ENCODE data around the gene PBX1.

The PBX1 gene

GRCh38 chr1:164725401-164725800 lies 166.4 kb downstream of the PBX1 start:
- no peak for DNase-seq (ENCODE audit: low read depth)

GRCh38 chr1:164726235-164726634 lies 167.3 kb downstream of the PBX1 start:
- DNase-seq (ENCODE audit: low read depth) = peak; percentile 79

GRCh38 chr1:164728719-164729118 lies 169.7 kb downstream of the PBX1 start:
- no peak for DNase-seq (ENCODE audit: low read depth)

GRCh38 chr1:164731161-164731876 lies 172.3 kb downstream of the PBX1 start:
- no peak for DNase-seq (ENCODE audit: low read depth)

- no peak for DNase-seq (ENCODE audit: low read depth)
Observed at GRCh38 chr1:164733070-164733469, 174.1 kb downstream of the PBX1 start.

GRCh38 chr1:164733734-164734133 lies 174.8 kb downstream of the PBX1 start:
- no peak for DNase-seq (ENCODE audit: low read depth)

- no peak for DNase-seq (ENCODE audit: low read depth)
Observed at GRCh38 chr1:164735315-164736052, 176.5 kb downstream of the PBX1 start.

GRCh38 chr1:164736137-164736536 lies 177.2 kb downstream of the PBX1 start:
- no peak for DNase-seq (ENCODE audit: low read depth)

GRCh38 chr1:164739189-164739588 lies 180.2 kb downstream of the PBX1 start:
- DNase-seq (ENCODE audit: low read depth) = no peak

- no peak for DNase-seq (ENCODE audit: low read depth)
Observed at GRCh38 chr1:164740000-164740526, 181.1 kb downstream of the PBX1 start.

- DNase-seq (ENCODE audit: low read depth) = no peak
Observed at GRCh38 chr1:164742745-164743144, 183.8 kb downstream of the PBX1 start.

- no peak for DNase-seq (ENCODE audit: low read depth)
Observed at GRCh38 chr1:164743976-164744375, 185.0 kb downstream of the PBX1 start.

- DNase-seq (ENCODE audit: low read depth) = no peak
Observed at GRCh38 chr1:164745736-164746135, 186.8 kb downstream of the PBX1 start.

GRCh38 chr1:164746632-164747031 lies 187.6 kb downstream of the PBX1 start:
- DNase-seq (ENCODE audit: low read depth) = no peak

GRCh38 chr1:164748253-164748899 lies 189.4 kb downstream of the PBX1 start:
- peak; percentile 85 for DNase-seq (ENCODE audit: low read depth)

- DNase-seq (ENCODE audit: low read depth) = no peak
Observed at GRCh38 chr1:164753521-164754077, 194.6 kb downstream of the PBX1 start.

GRCh38 chr1:164754088-164754600 lies 195.2 kb downstream of the PBX1 start:
- no peak for DNase-seq (ENCODE audit: low read depth)

GRCh38 chr1:164755690-164756089 lies 196.7 kb downstream of the PBX1 start:
- DNase-seq (ENCODE audit: low read depth) = no peak

- DNase-seq (ENCODE audit: low read depth) = no peak
Observed at GRCh38 chr1:164756741-164757140, 197.8 kb downstream of the PBX1 start.

- no peak for DNase-seq (ENCODE audit: low read depth)
Observed at GRCh38 chr1:164757625-164758024, 198.6 kb downstream of the PBX1 start.

GRCh38 chr1:164759144-164759920 lies 200.3 kb downstream of the PBX1 start:
- DNase-seq (ENCODE audit: low read depth) = no peak
